ENCODE data around the gene ITGB1.

GRCh38 chr10:33001908-33002492 is 44.0 kb upstream of the ITGB1 start:
- TF ChIP-seq CTCF (IDR thresholded peaks at IDR 0.05; ENCODE audit: low read length) (no peak), EZH2 (IDR thresholded peaks at IDR 0.05; ENCODE audit: borderline replicate concordance, low read length) (no peak)

All from OCI-LY1 (cell line).